Loucy (cell line): Measurements from ENCODE around the gene GTF3C1.

Experiments
- H2AFZ ChIP-seq: fragments of 200-600 bp; sonication (generic); 2 replicates; pipeline ENCODE4 v1.6.0; 2016; ENCODE audit warnings: antibody characterized with exemption, mild to moderate bottlenecking, low read length, moderate library complexity
- H3F3A ChIP-seq: fragments of 200-600 bp; 2 replicates; pipeline ENCODE4 v1.6.0; 2016; ENCODE audit warnings: antibody characterized with exemption, low read depth, mild to moderate bottlenecking
- H3K27me3 ChIP-seq: fragments of 200-600 bp; sonication (generic); 2 replicates; pipeline ENCODE4 v1.6.1; 2014; ENCODE audit warnings: low read length, mild to moderate bottlenecking; ENCODE audit not compliant: insufficient read depth, poor library complexity, severe bottlenecking
- H3K36me3 ChIP-seq: fragments of 200-600 bp; sonication (generic); 2 replicates; pipeline ENCODE4 v1.6.1; 2016; ENCODE audit warnings: low read length; ENCODE audit not compliant: insufficient read depth
- H3K4me1 ChIP-seq: fragments of 200-600 bp; sonication (generic); 2 replicates; pipeline ENCODE4 v1.5.1; 2014; ENCODE audit warnings: low read length, mild to moderate bottlenecking; ENCODE audit not compliant: insufficient read depth, poor library complexity, severe bottlenecking
- H3K4me2 ChIP-seq: fragments of 200-600 bp; sonication (generic); 2 replicates; pipeline ENCODE4 v1.6.0; 2014; ENCODE audit warnings: antibody characterized with exemption, low read length, low read depth, mild to moderate bottlenecking; ENCODE audit not compliant: poor library complexity, severe bottlenecking
- H3K4me3 ChIP-seq: fragments of 200-600 bp; sonication (generic); 2 replicates; pipeline ENCODE4 v1.5.1; 2014; ENCODE audit warnings: low read length, mild to moderate bottlenecking, mixed read lengths; ENCODE audit not compliant: poor library complexity, severe bottlenecking
- H3K79me2 ChIP-seq: fragments of 200-600 bp; sonication (generic); 2 replicates; pipeline ENCODE4 v1.6.1; 2014; ENCODE audit warnings: low read length; ENCODE audit not compliant: insufficient read depth
- H3K9ac ChIP-seq: fragments of 200-600 bp; sonication (generic); 2 replicates; pipeline ENCODE4 v1.6.0; 2014; ENCODE audit warnings: mild to moderate bottlenecking, low read depth, low read length, moderate library complexity; ENCODE audit not compliant: poor library complexity, severe bottlenecking
- H3K9me2 ChIP-seq: fragments of 200-600 bp; sonication (generic); replicated peaks from 2 replicates; pipeline ENCODE4 v1.6.1; 2016; ENCODE audit warnings: low read depth, low read length, mixed read lengths
- H3K9me3 ChIP-seq: fragments of 200-600 bp; sonication (generic); 2 replicates; pipeline ENCODE4 v1.6.1; 2014; ENCODE audit warnings: mild to moderate bottlenecking, antibody characterized with exemption, low read length, low read depth; ENCODE audit not compliant: insufficient read depth
- H4K20me1 ChIP-seq: fragments of 200-600 bp; sonication (generic); 2 replicates; pipeline ENCODE4 v1.6.0; 2014; ENCODE audit warnings: antibody characterized with exemption, low read length, mild to moderate bottlenecking; ENCODE audit not compliant: insufficient read depth, poor library complexity, severe bottlenecking
- CTCF ChIP-seq: fragments of 200-600 bp; sonication (generic); conservative IDR thresholded peaks from 2 replicates; pipeline ENCODE4 v1.5.1; 2014; ENCODE audit warnings: mild to moderate bottlenecking, antibody characterized with exemption, low read length
- EZH2phosphoT487 ChIP-seq: fragments of 200-600 bp; IDR thresholded peaks from 2 replicates; pipeline ENCODE4 v1.6.1; 2018; ENCODE audit warnings: antibody characterized with exemption, mild to moderate bottlenecking, moderate library complexity, borderline replicate concordance

The GTF3C1 gene

GRCh38 chr16:27427538-27427937 lies 122.2 kb downstream of the GTF3C1 start:
- no peaks in the 10 kb centered on the region for H3K27me3 ChIP-seq
- H3K9ac ChIP-seq = peak overlapping the region; percentile 62
- peaks cover 6% of the 10 kb centered on the region; the same call in 1 of the 2 replicates for H3K9me3 ChIP-seq
- no peaks in the 10 kb centered on the region for H3K9me2 ChIP-seq
- no peak overlapping the region for H2AFZ ChIP-seq
- peaks cover 47% of the 10 kb centered on the region for H3K4me1 ChIP-seq
- no peaks in the 10 kb centered on the region for H3K36me3 ChIP-seq
- no peaks in the 10 kb centered on the region for H3K79me2 ChIP-seq
- peak overlapping the region; percentile 61 for H3K4me3 ChIP-seq
- TF ChIP-seq CTCF = no peak
- no peak for TF ChIP-seq EZH2phosphoT487
- H4K20me1 ChIP-seq = no peaks in the 10 kb centered on the region
- peak overlapping the region; percentile 61 for H3K4me2 ChIP-seq
- no peaks in the 10 kb centered on the region for H3F3A ChIP-seq

DNA sequence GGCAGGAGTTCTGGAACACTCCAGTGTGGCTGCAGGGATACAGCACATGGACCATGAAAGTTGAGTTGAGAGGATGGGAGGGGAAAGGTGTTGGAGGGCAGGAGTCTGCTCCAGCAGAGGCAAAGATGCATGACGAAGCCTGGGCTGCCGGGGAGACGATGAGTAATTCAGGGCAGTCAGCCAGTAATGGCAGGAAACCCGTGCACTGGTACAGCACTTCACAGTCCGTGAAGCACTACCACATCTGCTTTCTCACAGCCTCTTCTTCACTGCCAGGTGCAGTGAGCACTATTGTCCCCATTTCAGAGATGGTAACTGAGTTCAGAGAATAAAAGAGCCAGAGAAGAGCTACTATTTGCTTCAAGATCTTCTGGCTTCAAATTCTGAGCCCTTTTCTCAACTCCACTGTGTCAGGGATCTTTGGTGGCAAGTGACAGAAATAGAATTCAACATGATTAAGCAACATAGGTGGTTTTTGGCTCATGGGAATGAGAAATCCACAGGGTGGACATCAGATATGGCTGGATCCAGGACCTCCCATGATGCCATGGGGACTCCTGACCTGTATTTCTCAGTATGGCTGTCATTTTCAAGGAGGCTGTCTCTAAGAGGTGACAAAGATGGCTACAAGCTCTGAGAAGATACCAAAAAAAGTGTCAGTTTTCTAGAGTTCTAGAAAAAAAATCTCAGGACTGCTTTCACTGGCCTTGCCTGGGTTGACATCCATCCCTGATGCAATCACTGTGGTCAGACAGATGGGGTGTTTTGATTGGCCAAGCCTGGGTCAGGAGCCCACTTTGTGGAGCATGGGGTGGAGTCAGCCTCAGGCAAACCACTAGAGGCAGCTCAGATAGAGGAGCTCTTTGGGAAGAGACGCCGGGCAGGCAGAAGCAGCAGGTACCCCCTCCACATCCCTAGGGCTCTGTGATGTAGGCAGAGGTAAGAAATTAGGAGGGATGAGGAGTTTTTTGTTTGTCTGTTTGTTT lies 123.0 kb downstream of the GTF3C1 start:
- Histone ChIP-seq H4K20me1 (no peaks in the 10 kb centered on the region), H2AFZ (no peak overlapping the region), H3K27me3 (no peaks in the 10 kb centered on the region), H3K4me2 (peak overlapping the region; percentile 61), H3K36me3 (no peaks in the 10 kb centered on the region), H3K4me1 (peaks cover 39% of the 10 kb centered on the region), H3K79me2 (no peaks in the 10 kb centered on the region), H3K4me3 (peak overlapping the region; percentile 61), H3F3A (no peaks in the 10 kb centered on the region), H3K9me3 (peaks cover 14% of the 10 kb centered on the region), H3K9me2 (no peaks in the 10 kb centered on the region), H3K9ac (peak overlapping the region; percentile 62)
- no peak for TF ChIP-seq EZH2phosphoT487
- no peak; the same call in 1 of the 2 replicates for TF ChIP-seq CTCF

DNA sequence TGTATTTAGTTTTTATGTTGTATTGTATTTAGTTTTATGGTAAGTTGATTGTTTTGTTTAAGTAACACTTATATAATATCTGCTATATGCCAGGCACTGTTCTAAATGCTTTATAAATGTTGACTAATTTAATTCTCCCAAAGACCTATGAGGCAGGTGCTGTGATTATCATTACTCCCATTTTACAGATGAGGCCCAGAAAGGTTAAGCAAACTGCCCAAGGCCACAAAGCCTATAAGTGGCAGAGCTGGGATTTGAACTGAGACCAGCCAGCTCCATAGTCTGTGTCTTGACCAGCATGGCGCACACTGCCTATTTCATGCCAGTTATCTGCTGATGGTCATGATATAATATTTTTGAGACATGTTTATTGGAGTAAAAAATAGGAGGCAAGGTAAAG lies 123.8 kb downstream of the GTF3C1 start:
- TF ChIP-seq EZH2phosphoT487 = no peak
- Histone ChIP-seq H3K36me3 (no peaks in the 10 kb centered on the region), H3K4me3 (no peak overlapping the region), H3K9me2 (no peaks in the 10 kb centered on the region), H3K9me3 (peaks cover 22% of the 10 kb centered on the region), H3F3A (no peaks in the 10 kb centered on the region), H3K4me2 (peak overlapping the region; percentile 17), H3K9ac (no peak overlapping the region), H2AFZ (no peak overlapping the region), H3K79me2 (no peaks in the 10 kb centered on the region), H3K27me3 (no peaks in the 10 kb centered on the region), H4K20me1 (no peaks in the 10 kb centered on the region), H3K4me1 (peaks cover 34% of the 10 kb centered on the region)
